Fibroblast of upper back skin (primary cell): Measurements from ENCODE around the gene FBXO28.

Source experiments
- DNase-seq: peaks from one replicate; pipeline ENCODE4 v3.0.0-alpha.2; 2013

The FBXO28 gene

GRCh38 chr1:224095867-224096266 is 18.0 kb upstream of the FBXO28 start:
- no peak for DNase-seq

- DNase-seq: no peak
These were observed 17.1 kb upstream of the FBXO28 start for GRCh38 chr1:224096773-224097172.

GRCh38 chr1:224098007-224098406 is 15.9 kb upstream of the FBXO28 start:
- DNase-seq: no peak

GRCh38 chr1:224106568-224107281 is 7.2 kb upstream of the FBXO28 start:
- DNase-seq: peak; percentile 50

- no peak for DNase-seq
These were observed 6.7 kb upstream of the FBXO28 start for GRCh38 chr1:224107282-224107625.

- DNase-seq: no peak
These were observed 4.9 kb upstream of the FBXO28 start for GRCh38 chr1:224108991-224109390.

- no peak for DNase-seq
These were observed 3.9 kb upstream of the FBXO28 start for GRCh38 chr1:224109981-224110380.

GRCh38 chr1:224113005-224113404 is 906 bp upstream of the FBXO28 start:
- DNase-seq: no peak

GRCh38 chr1:224113545-224113917 is 380 bp upstream of the FBXO28 start:
- no peak for DNase-seq

GRCh38 chr1:224114787-224115175 is 870 bp downstream of the FBXO28 start:
- no peak for DNase-seq

GRCh38 chr1:224116131-224116530 is 2.2 kb downstream of the FBXO28 start:
- peak; percentile 57 for DNase-seq

GRCh38 chr1:224118688-224119087 is 4.8 kb downstream of the FBXO28 start:
- no peak for DNase-seq

GRCh38 chr1:224123136-224123535 is 9.2 kb downstream of the FBXO28 start:
- DNase-seq: no peak

GRCh38 chr1:224124220-224124619 is 10.3 kb downstream of the FBXO28 start:
- peak; percentile 44 for DNase-seq

GRCh38 chr1:224127925-224128819 is 14.3 kb downstream of the FBXO28 start:
- DNase-seq: peak; percentile 75

GRCh38 chr1:224131253-224131652 is 17.3 kb downstream of the FBXO28 start:
- DNase-seq: no peak

GRCh38 chr1:224132901-224133300 is 19.0 kb downstream of the FBXO28 start:
- no peak for DNase-seq

GRCh38 chr1:224133741-224134299 is 19.9 kb downstream of the FBXO28 start:
- peak; percentile 6 for DNase-seq

GRCh38 chr1:224137518-224137917 is 23.6 kb downstream of the FBXO28 start:
- no peak for DNase-seq

GRCh38 chr1:224138198-224138597 is 24.3 kb downstream of the FBXO28 start:
- DNase-seq: no peak

GRCh38 chr1:224141693-224142092 is 27.8 kb downstream of the FBXO28 start:
- DNase-seq: no peak

GRCh38 chr1:224149709-224150108 is 35.8 kb downstream of the FBXO28 start:
- no peak for DNase-seq

- no peak for DNase-seq
These were observed 37.2 kb downstream of the FBXO28 start for GRCh38 chr1:224151117-224151516.

- DNase-seq: no peak
These were observed 43.4 kb downstream of the FBXO28 start for GRCh38 chr1:224157316-224157715.
